ENCODE measurements around the gene ESYT1.

ESYT1 gene

DNA sequence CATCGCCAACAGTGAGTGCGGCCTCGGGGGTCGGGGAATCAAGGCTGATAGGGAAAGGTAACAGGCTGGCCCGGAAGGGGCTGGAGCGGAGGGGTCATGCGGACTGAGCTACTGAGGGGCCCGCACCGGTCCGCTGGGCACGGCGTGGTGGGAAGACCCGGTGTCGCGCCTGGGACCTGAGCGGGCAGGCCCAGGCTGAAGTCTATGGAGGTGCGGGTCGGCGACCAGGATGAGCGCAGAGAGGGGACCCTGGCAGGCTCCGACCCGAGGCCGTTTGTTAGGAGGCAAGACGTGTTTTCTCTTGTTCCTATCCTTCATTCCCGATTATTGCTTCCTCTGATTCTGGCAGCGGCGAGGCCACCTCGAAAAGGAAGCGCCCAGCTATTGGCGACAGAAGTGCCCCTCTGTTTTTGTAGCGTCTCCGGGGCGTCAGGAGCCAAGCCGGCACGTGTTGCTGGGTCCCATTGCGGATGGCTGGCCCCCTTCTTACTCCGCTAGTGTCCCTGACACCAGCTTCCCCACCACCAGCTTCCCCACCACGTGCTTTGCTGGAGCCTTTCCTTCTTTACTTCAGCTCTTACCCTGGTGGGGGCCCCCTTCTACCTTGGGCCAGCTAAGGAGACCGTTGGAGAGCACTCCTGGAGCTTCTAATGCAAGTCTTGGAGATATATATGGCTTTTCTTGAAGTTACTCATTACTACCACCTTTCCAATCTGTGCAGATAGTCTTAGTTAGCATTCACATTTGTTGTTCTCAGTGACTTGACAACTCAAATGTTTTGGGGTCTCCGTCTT, 23.1 kb upstream of the ESYT1 start:
- DNase-seq: peak; percentile 32 to 48 (median 37)

DNA sequence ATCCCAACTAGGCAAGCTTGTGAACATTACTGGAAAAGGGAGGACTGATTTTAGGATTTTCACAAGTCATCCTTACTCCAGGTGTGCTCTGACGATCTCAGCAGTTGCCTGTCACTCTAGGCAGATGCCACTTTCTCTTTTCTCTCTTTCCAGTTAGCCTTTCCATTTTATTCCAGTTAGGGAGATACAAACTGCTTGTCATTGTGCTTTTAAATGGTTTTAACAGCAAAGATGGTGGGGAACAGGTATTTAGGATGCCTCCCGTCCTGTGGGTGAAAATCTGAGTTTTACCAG, 22.5 kb upstream of the ESYT1 start:
- DNase-seq: no peak

DNA sequence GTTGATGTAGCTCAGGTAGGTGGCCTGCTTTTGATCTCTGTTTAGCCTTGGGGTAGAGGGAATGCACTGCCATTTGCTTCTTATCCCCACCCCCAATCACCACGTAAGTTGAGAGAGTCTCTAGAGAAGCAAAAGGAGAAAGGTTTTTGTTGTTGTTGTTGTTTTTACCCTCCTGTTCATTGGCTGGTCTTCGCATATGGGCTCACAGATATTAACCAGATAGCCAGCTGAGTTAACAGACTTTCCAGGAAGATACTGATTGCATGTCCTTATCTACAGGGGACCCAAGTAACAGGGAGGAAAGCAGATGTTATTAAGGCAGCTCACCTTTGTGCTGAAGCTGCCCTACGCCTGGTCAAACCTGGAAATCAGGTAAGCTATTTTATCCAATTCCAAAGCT, 20.8 kb upstream of the ESYT1 start:
- no peak for DNase-seq

GRCh38 chr12:56110571-56110970, 17.5 kb upstream of the ESYT1 start:
- no peak for DNase-seq

DNA sequence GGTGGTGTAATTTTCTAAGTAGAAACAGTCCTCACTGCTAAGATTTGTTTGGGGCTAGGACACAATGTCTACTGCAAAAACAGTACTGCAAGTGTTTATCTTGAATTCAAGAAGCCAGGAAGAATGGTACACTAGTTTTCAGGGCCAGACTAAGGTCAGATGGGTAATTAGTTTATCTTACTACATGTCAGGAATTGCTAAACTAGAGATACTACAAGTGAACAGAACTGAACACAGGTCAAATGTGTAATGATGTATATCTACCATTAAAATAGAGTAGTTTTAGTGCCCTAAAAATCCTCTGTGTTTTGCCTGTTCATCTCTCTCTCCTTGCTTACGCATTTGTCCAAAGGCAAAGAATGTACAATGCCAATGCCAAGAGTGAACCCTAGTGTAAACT, 14.0 kb upstream of the ESYT1 start:
- no peak for DNase-seq

DNA sequence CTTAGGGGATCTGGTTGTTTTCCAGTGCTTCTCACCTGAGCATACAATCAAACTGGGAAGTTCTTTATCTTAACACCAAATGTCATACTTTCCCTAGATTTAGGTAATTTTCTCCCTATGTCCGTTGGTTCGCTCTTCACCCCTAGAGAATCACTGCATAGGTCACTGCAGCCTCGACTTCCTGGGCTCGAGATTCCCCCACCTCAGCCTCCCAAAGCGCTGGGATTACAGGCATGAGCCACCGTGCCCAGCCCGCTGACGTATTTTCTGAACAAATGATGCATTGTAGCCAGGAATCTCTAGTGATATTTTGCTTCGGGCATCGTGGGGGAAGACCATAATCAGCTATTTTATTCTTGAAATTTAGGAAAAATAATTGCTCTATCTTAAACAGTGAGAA, 12.7 kb upstream of the ESYT1 start:
- no peak for DNase-seq

DNA sequence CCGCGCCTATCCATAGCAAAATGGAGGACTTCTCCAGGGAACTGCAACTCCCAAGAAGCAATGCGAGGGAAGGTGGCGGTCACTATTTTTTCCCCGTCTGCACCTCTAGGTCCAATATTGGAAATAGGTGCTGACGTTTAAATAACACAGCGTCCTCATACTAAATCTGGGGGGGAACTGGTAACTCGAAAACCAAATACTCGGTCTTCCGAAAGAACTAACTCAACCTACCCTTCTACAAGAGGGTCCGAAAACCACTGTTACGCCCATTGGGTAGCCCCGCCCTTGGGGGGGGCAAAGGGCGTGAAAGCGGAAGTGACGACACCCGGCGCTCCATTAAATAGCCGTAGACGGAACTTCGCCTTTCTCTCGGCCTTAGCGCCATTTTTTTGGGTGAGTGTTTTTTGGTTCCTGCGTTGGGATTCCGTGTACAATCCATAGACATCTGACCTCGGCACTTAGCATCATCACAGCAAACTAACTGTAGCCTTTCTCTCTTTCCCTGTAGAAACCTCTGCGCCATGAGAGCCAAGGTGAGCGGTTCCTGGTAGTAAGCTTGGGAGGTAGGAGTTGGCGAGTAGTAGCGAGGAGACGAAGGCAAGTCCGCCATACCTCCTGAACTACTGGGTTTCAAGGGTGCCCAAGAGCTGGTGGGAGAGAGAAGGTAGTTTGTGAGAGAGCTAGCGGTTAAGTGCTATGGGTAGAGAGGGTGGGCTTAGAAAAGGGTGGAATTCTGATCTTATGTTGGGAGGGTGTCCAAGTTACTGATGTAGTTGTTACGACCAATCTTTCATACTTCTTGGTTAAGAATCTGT, 11.6 kb upstream of the ESYT1 start, which contains the start of gene RPL41:
TSS of gene RPL41 (plus strand) at position 367 of the 815 bp plus-strand sequence.
- peak; percentile 96 to 98 (median 98) for DNase-seq

- peak in 2 of 3 donors; percentile 6 to 25 for DNase-seq
Observed at GRCh38 chr12:56117082-56117706, 10.9 kb upstream of the ESYT1 start.

GRCh38 chr12:56117778-56118687, 10.0 kb upstream of the ESYT1 start, which contains the start of gene ZC3H10:
Gene ZC3H10, plus strand, starts transcription at chr12:56118266. Its CDS starts 2,297 bp downstream, at chr12:56120563.
- DNase-seq: peak; percentile 97 to 99 (median 99)

DNA sequence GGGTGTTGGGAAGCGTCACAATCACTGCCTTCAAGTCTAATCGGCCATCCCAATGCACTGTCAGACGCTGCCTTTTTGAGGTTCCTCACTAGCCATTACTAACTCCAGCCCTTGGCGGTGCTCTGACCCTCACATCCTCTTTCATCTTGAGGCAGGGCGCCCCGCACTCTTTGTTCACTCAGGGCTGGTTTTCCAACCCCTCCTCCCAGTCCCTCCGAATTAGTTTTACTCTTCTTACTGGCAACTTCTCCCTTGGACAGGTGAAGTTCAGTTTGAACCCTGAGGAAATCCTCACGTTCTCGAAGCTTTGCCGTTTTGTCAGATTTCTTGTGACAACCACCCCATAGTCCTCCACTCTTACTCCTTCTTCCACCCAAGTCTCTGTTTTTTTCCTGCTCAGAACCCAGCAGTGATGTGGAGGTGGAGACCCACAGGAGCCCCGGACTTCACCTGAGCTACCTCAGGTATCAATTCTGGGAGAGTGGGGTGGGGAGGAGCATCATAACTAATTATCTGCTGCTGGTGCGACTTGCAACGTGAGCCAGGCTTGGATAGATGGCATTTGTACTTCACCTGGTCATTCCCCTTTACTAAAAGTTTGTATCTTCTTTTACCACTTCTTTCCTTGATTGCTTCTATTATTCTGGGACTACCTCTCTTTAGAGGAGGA, 9.2 kb upstream of the ESYT1 start:
- DNase-seq: peak; percentile 55 to 65 (median 55)

DNA sequence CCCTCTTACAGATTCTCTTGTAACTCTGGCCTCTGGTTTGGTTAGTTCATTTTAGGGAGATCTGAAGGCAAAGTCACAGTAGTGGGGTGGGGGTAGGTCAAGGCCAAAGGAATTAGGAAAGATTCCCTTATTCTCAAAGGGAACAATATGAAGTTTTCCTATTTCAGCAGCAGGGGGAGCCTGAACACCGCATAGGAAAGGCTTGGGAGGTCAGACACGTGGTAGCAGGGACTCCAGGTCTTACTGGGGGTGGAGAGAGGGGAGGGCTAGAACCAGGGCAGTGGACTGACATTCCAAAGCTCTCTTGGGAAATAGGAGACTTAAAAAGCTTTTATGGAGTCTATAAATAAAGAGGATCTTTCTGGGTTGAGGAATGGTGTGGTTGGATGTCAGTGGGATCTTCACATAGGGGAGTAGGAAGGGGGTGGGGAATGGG, 8.7 kb upstream of the ESYT1 start:
- peak; percentile 89 to 93 (median 90) for DNase-seq

DNA sequence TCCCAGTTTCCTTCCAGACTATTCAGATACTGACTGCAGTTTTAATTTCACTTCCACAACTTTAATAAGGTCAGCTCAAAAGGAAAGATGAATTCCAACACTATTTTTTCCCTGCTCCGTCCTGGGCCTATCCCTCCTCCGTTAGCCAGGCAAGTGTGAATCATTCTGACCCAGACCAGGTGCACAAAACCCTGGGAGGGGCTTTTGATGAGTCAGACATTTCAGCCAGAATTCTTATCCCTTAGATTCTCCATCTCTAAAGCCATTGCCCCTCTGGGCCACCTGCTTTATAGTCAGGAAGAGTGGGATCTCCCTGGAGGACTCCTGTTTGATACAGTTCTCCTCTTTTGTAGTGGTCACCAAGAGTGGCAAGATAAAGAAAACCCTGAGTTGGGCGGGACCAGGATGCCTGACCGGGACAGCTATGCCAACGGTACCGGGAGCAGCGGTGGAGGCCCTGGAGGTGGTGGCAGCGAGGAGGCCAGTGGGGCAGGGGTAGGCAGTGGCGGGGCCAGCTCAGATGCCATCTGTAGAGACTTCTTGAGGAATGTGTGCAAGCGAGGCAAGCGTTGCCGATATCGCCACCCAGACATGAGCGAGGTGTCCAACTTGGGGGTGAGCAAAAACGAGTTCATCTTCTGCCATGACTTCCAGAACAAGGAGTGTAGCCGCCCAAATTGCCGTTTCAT, 7.8 kb upstream of the ESYT1 start:
- no peak for DNase-seq

DNA sequence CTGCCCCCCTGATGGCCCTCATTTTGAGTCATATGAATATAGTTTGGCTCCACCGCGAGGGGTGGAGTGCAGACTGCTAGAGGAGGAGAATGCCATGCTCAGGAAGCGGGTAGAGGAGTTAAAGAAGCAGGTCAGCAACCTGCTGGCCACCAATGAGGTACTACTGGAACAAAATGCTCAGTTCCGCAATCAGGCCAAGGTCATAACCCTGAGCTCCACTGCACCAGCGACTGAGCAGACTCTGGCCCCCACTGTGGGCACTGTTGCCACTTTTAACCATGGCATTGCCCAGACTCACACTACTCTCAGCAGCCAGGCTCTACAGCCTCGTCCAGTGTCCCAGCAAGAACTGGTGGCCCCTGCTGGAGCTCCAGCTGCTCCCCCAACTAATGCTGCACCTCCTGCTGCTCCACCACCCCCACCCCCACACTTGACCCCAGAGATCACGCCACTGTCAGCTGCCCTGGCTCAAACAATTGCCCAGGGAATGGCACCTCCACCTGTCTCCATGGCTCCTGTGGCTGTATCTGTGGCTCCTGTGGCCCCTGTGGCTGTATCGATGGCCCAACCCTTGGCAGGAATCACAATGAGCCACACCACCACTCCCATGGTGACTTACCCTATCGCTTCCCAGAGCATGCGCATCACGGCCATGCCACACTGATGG, 6.7 kb upstream of the ESYT1 start:
- no peak for DNase-seq

GRCh38 chr12:56122637-56123036, 5.4 kb upstream of the ESYT1 start:
- no peak for DNase-seq

GRCh38 chr12:56124133-56124532, 3.9 kb upstream of the ESYT1 start:
- peak in 1 of 3 donors; percentile 9 for DNase-seq

GRCh38 chr12:56126732-56127239, 1.3 kb upstream of the ESYT1 start:
- DNase-seq: peak; percentile 36 to 58 (median 47)

DNA sequence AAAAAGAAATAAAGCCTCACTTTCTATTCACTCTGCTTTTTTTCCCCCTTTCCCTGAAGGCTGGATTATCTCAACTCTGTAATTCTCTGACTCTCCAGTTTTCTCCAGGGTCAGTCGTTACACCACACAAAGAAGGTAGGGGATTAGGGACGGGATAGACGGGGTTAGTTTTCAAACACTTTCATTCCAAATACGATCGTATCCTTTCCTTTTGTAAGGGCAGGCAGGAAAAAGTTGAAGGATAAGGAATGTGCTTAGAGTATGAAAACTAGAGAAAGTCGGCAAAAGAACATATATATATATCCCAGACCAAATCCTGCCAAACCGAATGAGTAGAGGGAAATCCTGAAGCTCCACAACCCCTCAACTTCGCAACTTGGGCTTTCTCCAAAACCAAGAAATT, 581 bp upstream of the ESYT1 start:
- DNase-seq: no peak

DNA sequence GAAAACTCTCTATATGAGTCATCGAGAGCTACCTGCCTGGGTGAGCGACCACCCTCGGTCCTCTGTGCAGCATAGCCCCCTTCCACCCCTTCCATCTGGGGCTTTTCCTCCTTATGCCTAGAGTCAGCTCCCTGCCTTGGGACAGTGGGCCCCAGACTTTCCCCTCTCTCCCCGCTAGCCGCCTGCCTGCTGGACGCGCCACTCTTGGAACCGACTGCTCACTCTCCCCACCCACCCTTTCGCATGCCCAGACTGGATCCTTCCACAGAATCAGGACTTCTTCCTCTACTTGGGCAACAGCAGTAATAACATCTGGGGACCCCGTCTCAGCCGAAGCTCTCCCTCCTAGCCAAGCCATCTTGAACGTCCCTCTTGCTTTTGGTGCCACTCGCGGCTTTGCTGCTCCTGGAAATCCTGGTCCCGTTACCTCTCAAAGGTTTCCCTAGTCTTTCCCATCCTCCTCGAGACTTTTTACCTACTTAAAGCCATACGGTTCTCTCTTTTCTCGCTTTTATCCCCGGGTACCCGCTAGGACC, 671 bp downstream of the ESYT1 start:
- peak; percentile 39 to 54 (median 39) for DNase-seq

GRCh38 chr12:56129206-56129941, 1.3 kb downstream of the ESYT1 start:
- peak; percentile 56 to 73 (median 59) for DNase-seq

Data from suppressor macrophage treated with lipopolysaccharide for 1 hour (primary cell).